ENCODE results near the gene DENND4A.

DNA sequence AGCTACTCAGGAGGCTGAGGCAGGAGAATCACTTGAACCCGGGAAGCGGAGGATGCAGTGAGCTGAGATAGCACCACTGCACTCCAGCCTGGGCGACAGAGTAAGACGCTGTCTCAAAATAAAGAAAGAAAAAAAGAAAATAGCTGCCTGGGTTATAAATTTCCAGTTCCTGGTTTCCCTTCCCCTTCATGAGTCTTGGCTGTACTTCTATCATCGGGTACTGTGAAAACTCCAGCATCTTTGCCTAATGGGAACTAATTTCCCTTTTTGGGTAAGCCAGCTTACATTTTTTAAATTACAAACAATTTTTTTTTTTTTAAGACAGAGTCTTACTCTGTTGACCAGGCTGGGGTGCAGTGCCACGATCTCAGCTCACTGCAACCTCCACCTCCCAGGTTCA, 15.0 kb downstream of the DENND4A start:
- TF ChIP-seq EHMT2 (IDR thresholded peaks at IDR 0.05; ENCODE audit: low read depth) (no peak), SMC3 (IDR thresholded peaks at IDR 0.05) (no peak), CBX2 (IDR thresholded peaks at IDR 0.05; ENCODE audit: borderline replicate concordance, low read depth) (no peak), CEBPB (IDR thresholded peaks at IDR 0.05) (no peak), EP300 (IDR thresholded peaks at IDR 0.05) (no peak)
- TF ChIP-seq, protein P1, sequence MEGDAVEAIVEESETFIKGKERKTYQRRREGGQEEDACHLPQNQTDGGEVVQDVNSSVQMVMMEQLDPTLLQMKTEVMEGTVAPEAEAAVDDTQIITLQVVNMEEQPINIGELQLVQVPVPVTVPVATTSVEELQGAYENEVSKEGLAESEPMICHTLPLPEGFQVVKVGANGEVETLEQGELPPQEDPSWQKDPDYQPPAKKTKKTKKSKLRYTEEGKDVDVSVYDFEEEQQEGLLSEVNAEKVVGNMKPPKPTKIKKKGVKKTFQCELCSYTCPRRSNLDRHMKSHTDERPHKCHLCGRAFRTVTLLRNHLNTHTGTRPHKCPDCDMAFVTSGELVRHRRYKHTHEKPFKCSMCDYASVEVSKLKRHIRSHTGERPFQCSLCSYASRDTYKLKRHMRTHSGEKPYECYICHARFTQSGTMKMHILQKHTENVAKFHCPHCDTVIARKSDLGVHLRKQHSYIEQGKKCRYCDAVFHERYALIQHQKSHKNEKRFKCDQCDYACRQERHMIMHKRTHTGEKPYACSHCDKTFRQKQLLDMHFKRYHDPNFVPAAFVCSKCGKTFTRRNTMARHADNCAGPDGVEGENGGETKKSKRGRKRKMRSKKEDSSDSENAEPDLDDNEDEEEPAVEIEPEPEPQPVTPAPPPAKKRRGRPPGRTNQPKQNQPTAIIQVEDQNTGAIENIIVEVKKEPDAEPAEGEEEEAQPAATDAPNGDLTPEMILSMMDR (IDR thresholded peaks at IDR 0.05), result no peak
- TF ChIP-seq, protein P2, sequence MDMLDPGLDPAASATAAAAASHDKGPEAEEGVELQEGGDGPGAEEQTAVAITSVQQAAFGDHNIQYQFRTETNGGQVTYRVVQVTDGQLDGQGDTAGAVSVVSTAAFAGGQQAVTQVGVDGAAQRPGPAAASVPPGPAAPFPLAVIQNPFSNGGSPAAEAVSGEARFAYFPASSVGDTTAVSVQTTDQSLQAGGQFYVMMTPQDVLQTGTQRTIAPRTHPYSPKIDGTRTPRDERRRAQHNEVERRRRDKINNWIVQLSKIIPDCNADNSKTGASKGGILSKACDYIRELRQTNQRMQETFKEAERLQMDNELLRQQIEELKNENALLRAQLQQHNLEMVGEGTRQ (IDR thresholded peaks at IDR 0.05), result no peak
